ENCODE data around the gene RAB9A. TPM values are rescaled to one million over a fixed set of nuclear protein-coding genes. Genes with fewer than 3 reads are reported as not detected.
"Not testable (repeated sequence)": the region's sequence is repeated elsewhere in the genome, so short reads cannot be mapped to it uniquely, and the experiment has no call there.

RAB9A gene, protein sequence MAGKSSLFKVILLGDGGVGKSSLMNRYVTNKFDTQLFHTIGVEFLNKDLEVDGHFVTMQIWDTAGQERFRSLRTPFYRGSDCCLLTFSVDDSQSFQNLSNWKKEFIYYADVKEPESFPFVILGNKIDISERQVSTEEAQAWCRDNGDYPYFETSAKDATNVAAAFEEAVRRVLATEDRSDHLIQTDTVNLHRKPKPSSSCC
- total RNA-seq, result 10 to 100 TPM; 33.8 to 36.4 TPM

DNA sequence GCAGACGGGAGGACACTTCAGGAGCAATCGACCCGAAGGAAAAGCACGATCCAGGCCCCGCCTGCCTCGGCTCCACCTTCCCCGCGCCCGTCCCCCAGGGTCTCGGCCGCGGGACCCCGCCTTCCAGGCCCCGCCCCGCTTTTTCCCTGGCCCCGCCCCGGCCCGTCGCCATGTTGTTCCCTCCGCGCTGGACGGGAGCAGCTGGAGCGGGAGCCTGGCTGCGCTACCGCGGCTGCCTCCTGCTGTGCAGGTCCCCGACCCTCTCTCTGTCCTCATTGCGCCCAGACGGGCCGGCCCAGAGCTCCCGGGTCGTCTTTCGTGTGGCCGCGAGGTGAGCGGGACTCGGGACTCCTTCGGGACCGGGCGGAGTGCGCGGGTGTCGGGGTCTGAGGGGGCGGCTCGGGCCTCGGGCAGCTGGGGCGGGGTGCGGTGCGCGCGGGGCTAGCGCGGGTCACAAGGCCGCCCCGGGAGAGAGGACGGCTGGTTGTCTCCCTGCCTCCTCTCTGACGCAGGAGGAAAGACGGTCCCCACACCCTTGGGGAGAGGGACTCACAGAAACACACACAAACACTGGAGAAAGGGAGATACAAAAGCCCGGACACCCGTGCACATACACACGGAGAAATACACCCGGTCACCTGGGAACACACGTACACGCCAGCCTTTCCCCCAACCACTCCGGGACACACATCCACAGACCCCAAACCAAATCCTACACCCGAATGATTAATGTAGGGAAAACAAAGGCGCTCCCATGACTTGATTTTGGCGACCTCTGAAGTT is at the start of gene RAB9A:
Gene RAB9A, plus strand, starts transcription at position 171 of the 783 bp plus-strand sequence. CDS start 19,619 bp downstream, outside the sequence.
- H3K4me1 Mint-ChIP-seq, result peaks cover 55% of the 10 kb centered on the region
- H3K27me3 Mint-ChIP-seq, result no peaks in the 10 kb centered on the region
- H3K9me3 Mint-ChIP-seq, result no peaks in the 10 kb centered on the region
- DNase-seq, result peak; percentile 86
- H3K36me3 Mint-ChIP-seq, result peaks cover 18% of the 10 kb centered on the region
- peak within 1 kb of the TSS; percentile 96 for H3K27ac Mint-ChIP-seq
- H3K4me3 Mint-ChIP-seq, result peak within 1 kb of the TSS; percentile 89

DNA sequence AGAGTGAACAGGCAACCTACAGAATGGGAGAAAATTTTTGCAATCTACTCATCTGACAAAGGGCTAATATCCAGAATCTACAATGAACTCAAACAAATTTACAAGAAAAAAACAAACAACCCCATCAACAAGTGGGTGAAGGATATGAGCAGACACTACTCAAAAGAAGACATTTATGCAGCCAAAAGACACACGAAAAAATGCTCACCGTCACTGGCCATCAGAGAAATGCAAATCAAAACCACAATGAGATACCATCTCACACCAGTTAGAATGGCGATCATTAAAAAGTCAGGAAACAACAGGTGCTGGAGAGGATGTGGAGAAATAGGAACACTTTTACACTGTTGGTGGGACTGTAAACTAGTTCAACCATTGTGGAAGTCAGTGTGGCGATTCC is 47.2 kb upstream of the RAB9A start:
- not testable (repeated sequence) for H3K36me3 Mint-ChIP-seq, H3K27me3 Mint-ChIP-seq, H3K27ac Mint-ChIP-seq, H3K4me1 Mint-ChIP-seq, DNase-seq, H3K9me3 Mint-ChIP-seq, H3K4me3 Mint-ChIP-seq

DNA sequence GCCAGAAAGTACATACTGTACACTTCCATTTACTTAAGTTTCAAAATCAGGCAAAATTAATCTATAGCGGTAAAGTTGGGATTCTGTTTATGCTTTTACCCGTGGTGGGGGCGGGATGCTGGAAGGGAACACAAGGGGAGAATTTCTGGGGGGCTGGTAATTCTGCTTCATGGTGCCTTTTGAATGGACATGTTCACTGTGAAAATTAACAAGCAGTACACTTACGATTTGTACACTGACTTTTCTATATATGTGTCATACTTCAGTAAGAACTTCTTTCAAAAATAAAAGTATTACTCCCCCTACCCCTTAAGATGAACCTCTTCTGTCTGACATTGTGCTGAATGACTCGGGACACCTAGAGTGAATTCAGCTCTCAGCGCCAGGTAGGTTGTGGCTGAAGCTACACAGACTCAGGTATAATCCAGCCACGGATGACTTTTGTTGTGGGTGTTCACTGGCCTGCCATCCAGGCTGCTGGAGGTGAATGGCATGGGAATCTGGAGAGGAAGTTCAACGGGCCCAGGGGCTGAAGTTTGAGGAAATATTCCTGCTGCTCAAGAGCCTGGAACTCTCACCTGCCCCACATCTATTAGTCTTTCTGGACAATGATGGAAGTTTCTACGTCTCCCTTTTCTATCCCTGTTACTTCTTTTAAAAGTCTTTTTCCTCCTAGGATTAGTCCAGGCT is 43.3 kb upstream of the RAB9A start:
- Mint-ChIP-seq H3K27ac (no peak overlapping the region), H3K27me3 (no peaks in the 10 kb centered on the region), H3K4me3 (no peak overlapping the region), H3K4me1 (peaks cover 3% of the 10 kb centered on the region), H3K36me3 (no peaks in the 10 kb centered on the region), H3K9me3 (no peaks in the 10 kb centered on the region)
- DNase-seq, result no peak

DNA sequence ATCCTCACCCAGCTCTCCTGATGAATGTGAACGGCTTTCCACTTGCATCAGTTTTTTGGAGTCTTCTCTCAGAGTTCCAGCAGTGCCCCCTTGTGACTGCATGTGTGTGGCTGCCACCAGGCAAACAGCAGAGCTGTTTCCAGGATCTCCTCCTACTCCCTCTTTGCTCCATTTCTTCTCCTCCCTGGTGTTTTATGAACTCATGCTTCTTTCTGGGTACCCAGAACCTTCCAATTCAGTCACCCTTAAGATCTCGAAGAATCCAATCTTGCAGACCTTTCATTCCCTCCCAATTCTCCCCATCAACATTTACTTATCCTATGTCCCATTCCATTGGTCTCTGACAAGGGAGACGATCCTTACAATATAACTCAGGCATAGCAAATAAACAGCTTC is 42.8 kb upstream of the RAB9A start:
- Mint-ChIP-seq H3K27ac (no peak overlapping the region), H3K9me3 (no peaks in the 10 kb centered on the region)

DNA sequence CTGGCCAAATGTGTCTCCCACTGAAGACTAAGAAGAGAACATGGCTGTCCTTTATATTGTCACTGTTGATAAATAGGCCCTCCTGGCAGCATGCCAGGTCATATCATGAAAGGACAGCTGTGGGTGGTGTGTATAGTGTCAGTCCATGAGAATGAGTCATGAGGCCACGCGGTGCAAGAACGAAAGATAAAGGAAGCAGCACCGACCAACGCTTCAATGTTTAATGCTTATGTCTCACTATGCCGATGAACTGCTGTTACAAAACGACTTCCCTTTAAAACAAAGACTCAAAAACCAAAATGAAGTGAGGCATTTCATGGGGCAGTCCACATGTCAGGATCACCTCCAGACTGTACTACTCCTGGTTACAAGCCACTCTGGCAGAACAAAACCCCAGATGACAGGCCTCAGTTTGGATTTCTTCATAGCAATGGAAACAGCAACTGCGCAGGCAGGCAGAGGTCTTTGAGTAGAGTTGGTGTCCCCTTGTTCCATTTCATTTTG is 41.2 kb upstream of the RAB9A start:
- Mint-ChIP-seq H3K4me3 (no peak overlapping the region), H3K9me3 (no peaks in the 10 kb centered on the region), H3K27ac (peak overlapping the region; percentile 89), H3K36me3 (no peaks in the 10 kb centered on the region), H3K4me1 (peaks cover 3% of the 10 kb centered on the region), H3K27me3 (no peaks in the 10 kb centered on the region)
- peak; percentile 46 for DNase-seq

More for the DNA sequence above, 42.8 kb upstream of the RAB9A start:
- DNase-seq, result peak; percentile 31
- peaks cover 3% of the 10 kb centered on the region for H3K4me1 Mint-ChIP-seq
- no peak overlapping the region for H3K4me3 Mint-ChIP-seq
- no peaks in the 10 kb centered on the region for H3K36me3 Mint-ChIP-seq
- H3K27me3 Mint-ChIP-seq, result no peaks in the 10 kb centered on the region

DNA sequence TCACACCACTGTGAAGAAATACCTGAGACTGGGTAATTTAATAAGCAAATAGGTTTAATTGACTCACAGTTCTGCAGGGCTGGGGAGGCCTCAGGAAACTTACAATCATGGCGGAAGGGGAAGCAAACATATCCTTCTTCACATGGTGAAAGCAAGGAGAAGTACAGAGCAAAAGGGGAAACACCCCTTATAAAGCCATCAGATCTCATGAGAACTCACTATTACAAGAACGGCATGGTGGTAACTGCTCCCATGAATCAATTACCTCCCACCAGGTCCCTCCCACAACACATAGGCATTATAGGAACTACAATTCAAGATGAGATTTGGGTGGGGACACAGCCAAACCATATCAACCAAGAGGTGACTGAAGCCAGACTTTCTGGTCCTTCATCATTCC is 40.6 kb upstream of the RAB9A start:
- not testable (repeated sequence) for H3K36me3 Mint-ChIP-seq, H3K27me3 Mint-ChIP-seq, H3K9me3 Mint-ChIP-seq, H3K4me1 Mint-ChIP-seq, H3K4me3 Mint-ChIP-seq, DNase-seq
- H3K27ac Mint-ChIP-seq, result peak overlapping the region; percentile 89

DNA sequence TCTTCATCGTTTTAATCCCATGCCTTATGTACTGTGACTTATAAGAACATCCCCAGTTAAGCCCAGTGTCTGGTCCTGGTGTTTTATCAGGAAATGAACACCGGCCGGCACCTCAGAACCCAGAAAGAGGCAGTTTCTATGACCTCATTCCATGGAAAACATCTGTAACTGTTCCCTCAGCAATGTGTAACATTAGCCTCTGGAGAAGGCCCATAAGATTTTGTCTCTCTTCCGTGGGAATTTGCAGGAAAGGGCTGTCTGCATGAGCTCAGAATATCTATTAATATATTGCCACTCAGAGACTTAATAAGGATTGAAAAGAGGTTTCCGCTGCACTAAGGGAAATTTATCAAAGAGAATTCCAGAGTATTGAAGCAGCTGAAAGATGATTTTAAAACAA is 39.1 kb upstream of the RAB9A start:
- H3K27me3 Mint-ChIP-seq, result no peaks in the 10 kb centered on the region
- no peak for DNase-seq
- no peak overlapping the region for H3K4me3 Mint-ChIP-seq
- peaks cover 3% of the 10 kb centered on the region for H3K4me1 Mint-ChIP-seq
- no peaks in the 10 kb centered on the region for H3K36me3 Mint-ChIP-seq
- no peaks in the 10 kb centered on the region for H3K9me3 Mint-ChIP-seq
- H3K27ac Mint-ChIP-seq, result no peak overlapping the region

DNA sequence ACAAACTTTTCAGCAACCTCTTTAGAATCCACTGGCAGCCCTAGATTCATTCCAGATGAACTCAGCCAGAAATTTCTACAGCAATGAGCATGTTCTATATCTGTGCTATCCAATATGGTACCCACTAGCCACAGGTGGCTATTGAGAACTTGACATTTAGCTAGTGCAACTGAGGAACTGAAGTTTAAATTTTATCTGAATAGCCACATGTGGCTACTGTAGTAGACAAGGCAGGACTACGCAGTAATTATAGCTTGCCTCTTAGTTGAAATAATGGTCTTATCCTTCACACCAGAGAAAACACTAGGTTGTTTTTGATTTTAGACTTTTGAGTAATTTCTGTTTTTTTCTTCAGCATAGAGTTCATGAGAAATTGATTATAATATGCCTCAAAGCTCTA is 38.6 kb upstream of the RAB9A start:
- Mint-ChIP-seq H3K9me3 (no peaks in the 10 kb centered on the region), H3K36me3 (no peaks in the 10 kb centered on the region), H3K27ac (no peak overlapping the region), H3K4me1 (peaks cover 5% of the 10 kb centered on the region), H3K27me3 (no peaks in the 10 kb centered on the region), H3K4me3 (no peak overlapping the region)
- DNase-seq, result no peak

DNA sequence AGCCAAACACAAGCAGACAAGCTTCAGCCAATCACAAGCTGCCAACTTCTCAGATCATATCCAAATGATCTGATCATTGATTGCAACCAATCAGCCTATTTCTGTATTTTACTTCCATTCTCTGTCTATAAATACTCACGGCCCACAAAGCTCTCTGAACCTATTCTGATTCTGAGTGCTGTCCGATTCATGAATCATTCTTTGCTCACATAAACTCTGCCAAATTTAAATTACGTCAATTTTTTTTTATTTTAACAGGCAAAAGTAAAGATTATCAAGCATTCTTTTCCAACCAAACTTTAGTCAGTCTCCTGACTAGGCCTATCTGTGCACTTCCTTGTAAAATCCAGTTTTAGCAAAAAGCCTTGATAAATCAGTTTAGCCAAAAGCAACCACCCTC is 37.8 kb upstream of the RAB9A start:
- Mint-ChIP-seq H3K27me3 (no peaks in the 10 kb centered on the region), H3K36me3 (no peaks in the 10 kb centered on the region), H3K9me3 (no peaks in the 10 kb centered on the region), H3K27ac (no peak overlapping the region), H3K4me3 (no peak overlapping the region), H3K4me1 (peaks cover 4% of the 10 kb centered on the region)
- no peak for DNase-seq

DNA sequence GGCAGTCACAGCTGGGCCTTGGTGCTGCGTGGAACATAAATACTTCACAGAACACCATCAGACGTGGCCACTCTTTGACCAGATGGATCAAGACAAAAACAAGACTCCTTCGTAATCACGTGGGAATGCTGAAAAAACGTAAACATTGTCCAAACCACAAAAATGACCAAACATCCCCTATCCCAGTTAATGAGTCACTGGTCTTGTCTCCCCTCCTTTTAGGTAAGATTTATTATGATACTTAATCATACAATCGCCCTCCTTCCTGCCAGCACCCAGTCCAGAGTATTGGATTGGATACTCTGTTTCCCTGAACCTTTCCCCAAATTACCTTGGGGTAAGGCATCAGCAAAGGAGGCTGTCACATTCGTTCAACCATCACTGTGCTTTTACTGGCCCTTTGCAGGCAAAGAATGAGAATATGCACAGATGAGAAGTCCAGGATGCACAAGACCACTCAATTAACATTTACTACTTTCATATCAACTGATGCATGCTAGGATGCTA is 36.6 kb upstream of the RAB9A start:
- Mint-ChIP-seq H3K27ac (peak overlapping the region; percentile 91), H3K9me3 (no peaks in the 10 kb centered on the region), H3K4me3 (peak overlapping the region; percentile 84), H3K36me3 (no peaks in the 10 kb centered on the region), H3K27me3 (no peaks in the 10 kb centered on the region), H3K4me1 (peaks cover 3% of the 10 kb centered on the region)
- no peak for DNase-seq

DNA sequence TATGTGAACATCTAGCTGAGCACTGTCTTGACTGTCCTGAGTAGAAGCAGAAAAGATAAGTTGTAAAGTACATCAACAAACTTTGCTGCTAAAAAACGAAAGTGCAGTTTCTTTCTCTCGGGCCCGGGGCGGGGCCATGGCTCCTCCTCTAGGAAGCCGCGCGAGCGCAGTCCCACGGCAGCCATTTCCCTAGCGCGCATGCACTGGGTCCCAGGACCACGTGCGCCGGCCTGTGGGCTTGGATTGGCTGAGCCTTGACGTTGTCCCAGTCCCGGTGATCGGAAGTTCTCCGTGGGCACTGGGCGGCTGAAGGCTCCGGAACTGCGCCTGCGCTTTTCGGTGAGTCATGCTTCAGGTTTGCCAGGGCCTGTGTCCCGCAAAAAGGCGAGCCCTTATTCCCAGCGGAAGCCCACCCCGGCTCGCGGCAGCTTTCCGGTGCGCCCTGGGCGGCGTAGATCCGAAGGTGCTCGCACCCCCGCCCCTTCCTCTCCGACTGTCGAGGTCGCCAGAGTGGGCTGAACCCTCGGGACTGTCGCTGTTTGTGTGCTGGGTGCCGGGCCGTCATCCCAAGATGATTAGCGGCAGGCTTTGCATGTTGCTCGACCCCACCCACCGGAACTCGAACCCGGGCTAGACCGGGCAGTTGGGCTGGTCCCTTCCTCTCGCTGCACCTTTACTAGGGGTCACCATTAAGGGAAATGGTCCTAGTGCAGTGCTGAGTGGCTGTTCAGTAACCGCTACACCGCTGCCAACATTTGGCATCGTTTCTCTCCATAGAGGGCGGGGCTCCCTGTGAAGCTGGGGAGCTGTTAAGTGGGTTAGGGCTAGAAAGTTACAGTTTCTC is 35.9 kb upstream of the RAB9A start, which contains the start of gene TCEANC:
Gene TCEANC, plus strand, starts transcription at position 292 of the 844 bp plus-strand sequence. CDS start 9,368 bp downstream, outside the sequence.
- H3K36me3 Mint-ChIP-seq, result no peaks in the 10 kb centered on the region
- H3K27ac Mint-ChIP-seq, result peak within 1 kb of the TSS; percentile 91
- DNase-seq, result peak; percentile 92
- H3K4me3 Mint-ChIP-seq, result peak within 1 kb of the TSS; percentile 84
- peaks cover 3% of the 10 kb centered on the region for H3K4me1 Mint-ChIP-seq
- no peaks in the 10 kb centered on the region for H3K27me3 Mint-ChIP-seq
- no peaks in the 10 kb centered on the region for H3K9me3 Mint-ChIP-seq

DNA sequence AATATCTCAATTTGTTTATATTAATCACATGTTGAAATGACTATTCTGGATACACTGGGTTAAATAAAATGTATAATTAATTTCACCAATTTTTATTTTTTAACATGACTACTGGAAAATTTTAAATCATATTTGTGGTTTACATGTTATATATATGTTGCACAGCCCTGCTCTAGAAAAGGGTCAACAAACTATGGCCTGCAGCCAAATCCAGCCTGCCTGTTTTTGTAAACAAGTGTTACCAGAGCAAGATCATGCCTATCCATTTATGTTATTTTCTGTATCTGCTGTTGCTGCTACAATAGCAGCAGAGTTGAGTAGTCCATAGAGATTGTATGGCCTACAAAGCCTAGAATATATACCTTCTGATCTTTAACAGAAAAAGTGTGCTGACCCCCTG is 34.8 kb upstream of the RAB9A start:
- no peak overlapping the region for H3K4me3 Mint-ChIP-seq
- DNase-seq, result no peak
- H3K4me1 Mint-ChIP-seq, result peaks cover 4% of the 10 kb centered on the region
- H3K27me3 Mint-ChIP-seq, result no peaks in the 10 kb centered on the region
- no peaks in the 10 kb centered on the region for H3K9me3 Mint-ChIP-seq
- no peaks in the 10 kb centered on the region for H3K36me3 Mint-ChIP-seq
- peak overlapping the region; percentile 91 for H3K27ac Mint-ChIP-seq

DNA sequence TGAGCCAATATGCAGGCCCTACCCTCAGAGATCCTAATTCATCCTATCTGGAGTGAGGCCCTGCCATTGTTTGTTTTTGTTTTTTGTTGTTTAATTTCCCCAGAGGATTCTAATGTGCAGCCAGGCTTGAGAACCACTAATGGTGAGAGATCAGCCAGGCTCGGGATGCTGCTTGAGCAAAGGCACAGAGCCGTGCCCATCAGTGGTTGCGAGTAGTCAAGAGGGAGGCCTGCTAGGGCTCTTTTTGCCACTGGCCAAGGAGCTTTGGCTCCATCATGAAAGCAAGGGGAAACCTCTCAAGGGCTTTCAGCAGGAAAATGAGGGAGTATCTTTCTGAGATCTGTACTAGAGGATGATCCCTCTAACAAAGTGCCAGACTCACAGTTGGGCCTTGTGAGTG is 33.3 kb upstream of the RAB9A start:
- no peak for DNase-seq
- no peaks in the 10 kb centered on the region for H3K36me3 Mint-ChIP-seq
- no peaks in the 10 kb centered on the region for H3K27me3 Mint-ChIP-seq
- no peak overlapping the region for H3K4me3 Mint-ChIP-seq
- peaks cover 4% of the 10 kb centered on the region for H3K4me1 Mint-ChIP-seq
- no peaks in the 10 kb centered on the region for H3K9me3 Mint-ChIP-seq
- no peak overlapping the region for H3K27ac Mint-ChIP-seq

DNA sequence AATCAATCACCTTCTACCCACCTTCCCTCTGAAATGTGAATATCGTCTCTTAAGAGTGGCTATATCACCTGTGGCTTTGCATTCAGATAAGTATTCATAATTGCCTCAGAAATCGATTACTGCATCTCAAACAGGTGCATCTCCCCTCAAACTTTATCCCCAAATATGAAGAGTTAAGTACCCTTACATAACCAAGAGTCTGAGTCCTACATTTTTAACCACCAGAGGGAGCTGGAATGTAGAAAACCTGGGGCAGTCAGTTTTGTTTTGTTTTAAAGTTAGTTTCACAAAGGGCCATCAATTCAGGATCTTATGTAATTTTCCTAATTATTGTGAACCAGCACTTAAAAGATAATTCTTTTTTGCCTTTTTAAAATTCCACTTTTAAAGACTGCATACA is 30.3 kb upstream of the RAB9A start:
- Mint-ChIP-seq H3K27ac (peak overlapping the region; percentile 62), H3K27me3 (no peaks in the 10 kb centered on the region), H3K9me3 (no peaks in the 10 kb centered on the region), H3K4me1 (peaks cover 6% of the 10 kb centered on the region), H3K4me3 (no peak overlapping the region), H3K36me3 (peaks cover 2% of the 10 kb centered on the region)
- DNase-seq, result no peak

Measured in activated naive CD8-positive, alpha-beta T cell treated with anti-CD3 and anti-CD28 coated beads for 36 hours (primary cell).